ENCODE results near the gene KRTAP22-2.

The KRTAP22-2 gene

GRCh38 chr21:30590297-30590696 lies at the start of gene KRTAP22-2:
TSS of gene KRTAP22-2 (minus strand) at chr21:30590397.
- no peak for DNase-seq

- no peak for DNase-seq
These were observed 48.5 kb upstream of the KRTAP22-2 start for GRCh38 chr21:30638686-30639085.

- no peak for DNase-seq
These were observed 44.7 kb upstream of the KRTAP22-2 start, which contains the start of gene KRTAP20-2 for GRCh38 chr21:30634906-30635305. TSS of gene KRTAP20-2 (plus strand) at chr21:30635206. CDS start at chr21:30635264, 58 bp downstream.

- no peak for DNase-seq
These were observed 39.0 kb upstream of the KRTAP22-2 start for GRCh38 chr21:30629200-30629599.

- no peak for DNase-seq
These were observed 37.9 kb upstream of the KRTAP22-2 start for GRCh38 chr21:30628109-30628508.

GRCh38 chr21:30625449-30626165 lies 35.4 kb upstream of the KRTAP22-2 start:
- DNase-seq = no peak

- no peak for DNase-seq
These were observed 33.2 kb upstream of the KRTAP22-2 start for GRCh38 chr21:30623362-30623761.

GRCh38 chr21:30620522-30620921 lies 30.3 kb upstream of the KRTAP22-2 start, which contains the start of gene KRTAP20-4:
TSS of gene KRTAP20-4 (plus strand) at chr21:30620627.
- DNase-seq = no peak

- DNase-seq = no peak
These were observed 29.9 kb upstream of the KRTAP22-2 start for GRCh38 chr21:30620080-30620479.

GRCh38 chr21:30616125-30616524 lies 25.9 kb upstream of the KRTAP22-2 start, which contains the start of gene KRTAP20-1:
TSS of gene KRTAP20-1 (plus strand) at chr21:30616425. CDS start at chr21:30616455, 30 bp downstream.
- DNase-seq = no peak

GRCh38 chr21:30615199-30615598 lies 25.0 kb upstream of the KRTAP22-2 start:
- no peak for DNase-seq

GRCh38 chr21:30613836-30614235 lies 23.6 kb upstream of the KRTAP22-2 start, which contains the start of gene KRTAP6-1:
TSS of gene KRTAP6-1 (minus strand) at chr21:30613930. CDS start at chr21:30613904, 26 bp downstream.
- DNase-seq = no peak

- DNase-seq = no peak
These were observed 21.9 kb upstream of the KRTAP22-2 start for GRCh38 chr21:30612132-30612531.

GRCh38 chr21:30605968-30606367 lies 15.8 kb upstream of the KRTAP22-2 start:
- DNase-seq = no peak

- DNase-seq = no peak
These were observed 10.6 kb upstream of the KRTAP22-2 start, which contains the start of gene KRTAP22-1 for GRCh38 chr21:30600787-30601186. TSS of gene KRTAP22-1 (plus strand) at chr21:30601087.

GRCh38 chr21:30598802-30599201 lies 8.6 kb upstream of the KRTAP22-2 start, which contains the start of gene KRTAP6-2:
TSS of gene KRTAP6-2 (minus strand) at chr21:30598902. CDS start at chr21:30598874, 28 bp downstream.
- no peak for DNase-seq

GRCh38 chr21:30592140-30592539 lies 1.9 kb upstream of the KRTAP22-2 start, which contains the start of gene KRTAP6-3:
TSS of gene KRTAP6-3 (plus strand) at chr21:30592440. CDS start at chr21:30592446, 6 bp downstream.
- DNase-seq = no peak

- DNase-seq = no peak
These were observed 7.3 kb downstream of the KRTAP22-2 start for GRCh38 chr21:30582870-30583269.

- no peak for DNase-seq
These were observed 10.1 kb downstream of the KRTAP22-2 start for GRCh38 chr21:30580132-30580531.

GRCh38 chr21:30579346-30579745 lies 10.9 kb downstream of the KRTAP22-2 start:
- DNase-seq = no peak

GRCh38 chr21:30577766-30578165 lies 12.4 kb downstream of the KRTAP22-2 start:
- no peak for DNase-seq

GRCh38 chr21:30567617-30568016 lies 22.6 kb downstream of the KRTAP22-2 start:
- peak in 1 of 3 experiments; percentile 17 for DNase-seq

- DNase-seq = no peak
These were observed 26.6 kb downstream of the KRTAP22-2 start for GRCh38 chr21:30563630-30564029.

- DNase-seq = no peak
These were observed 27.1 kb downstream of the KRTAP22-2 start for GRCh38 chr21:30563072-30563471.
